ENCODE data around the gene CCDC117.

- TF ChIP-seq CTCF (IDR thresholded peaks at IDR 0.05), result no peak
- no peak for TF ChIP-seq POLR2A (IDR thresholded peaks at IDR 0.05)
Observed at GRCh38 chr22:28793976-28794584, 21.6 kb downstream of the CCDC117 start.
